ENCODE data around the gene ALDH3A1. TPM values are rescaled to one million over a fixed set of nuclear protein-coding genes. Genes with fewer than 3 reads are reported as not detected.

Gene ALDH3A1
- total and polyA plus RNA-seq, 10 of the 15 experiments (the other 5 are each of a cell fraction or from before 2014, with no cell fraction given) = 0.20 TPM; not detected in 9

GRCh38 chr17:19728084-19728495 lies 20.0 kb downstream of the ALDH3A1 start:
- ChIA-PET CTCF (interaction anchor here (0.5 kb wide), 1 partner anchor 581 kb away, joined by 3 read pairs; no protein-coding TSS in a partner anchor), RAD21 (ENCODE audit: unreplicated experiment) (no interaction called here), SMC1A (ENCODE audit: uncharacterized antibody, unreplicated experiment) (no interaction called here), POLR2A (interaction anchor here (0.6 kb wide), 1 partner anchor 313 kb away, joined by 6 read pairs; no protein-coding TSS in a partner anchor)
- Histone ChIP-seq H3K79me2 (ENCODE audit: control insufficient read depth, insufficient read depth, low read length) (no peaks in the 10 kb centered on the region), H3K36me3 (ENCODE audit: control insufficient read depth in 2 of 2, insufficient read depth in 2 of 2, low read length in 1 of 2) (no peaks in the 10 kb centered on the region), H3K4me1 (ENCODE audit: control insufficient read depth, insufficient read depth, low read length) (no peaks in the 10 kb centered on the region), H4K20me1 (ENCODE audit: control insufficient read depth, insufficient read depth) (no peaks in the 10 kb centered on the region), H3K4me3 (no peak overlapping the region), H3K4me2 (ENCODE audit: control insufficient read depth, insufficient read depth) (no peak overlapping the region), H3K27ac (ENCODE audit: control insufficient read depth, insufficient read depth) (no peak overlapping the region), H3K9ac (ENCODE audit: control insufficient read depth, insufficient read depth, low read length) (no peak overlapping the region), H2AFZ (ENCODE audit: control insufficient read depth, low read depth, low read length) (no peak overlapping the region), H3K9me3 (replicated peaks; ENCODE audit: control insufficient read depth, insufficient read depth, low read length) (no peaks in the 10 kb centered on the region), H3K27me3 (replicated peaks in 1 of 2; ENCODE audit: control insufficient read depth in 2 of 2, insufficient read depth in 2 of 2, low read length in 1 of 2) (peaks cover 0 to 2% of the 10 kb centered on the region in 2 experiments; a peak in 1 of 4 replicates)
- no TSS peak for BruUV-seq (replicated peaks)
- ATAC-seq (no peak), DNase-seq (ENCODE audit: low read depth, low spot score) (no peak), FAIRE-seq (no peak)
- 34% methylated on average over 7 of the region's 7 CpGs for WGBS (ENCODE audit: insufficient coverage, insufficient replicate concordance, low lambda C conversion rate, missing lambda C conversion rate)
- in situ Hi-C loops (cut with MboI) (no loop called here), intact Hi-C loops (cut with micrococcal nuclease; ENCODE audit: unreplicated experiment) (no loop called here)
- TF ChIP-seq PKNOX1 (IDR thresholded peaks at IDR 0.05) = no peak
- TF ChIP-seq USF2 (IDR thresholded peaks at IDR 0.05; ENCODE audit: borderline replicate concordance, low read depth, low read length) = no peak
- no peak for TF ChIP-seq MXI1 (IDR thresholded peaks at IDR 0.05; ENCODE audit: low read depth, low read length)
- TF ChIP-seq SREBF2 (IDR thresholded peaks at IDR 0.05; ENCODE audit: low read length) = no peak
- TF ChIP-seq GATAD2B (conservative IDR thresholded peaks at IDR 0.05; ENCODE audit: low read depth) = no peak
- no peak for TF ChIP-seq IRF5 (IDR thresholded peaks at IDR 0.05; ENCODE audit: borderline replicate concordance)
- TF ChIP-seq ZBTB4 (CRISPR knock-in tag; IDR thresholded peaks at IDR 0.05) = no peak
- TF ChIP-seq DPF2 (IDR thresholded peaks at IDR 0.05) = no peak
- no peak for TF ChIP-seq PAX8 (IDR thresholded peaks at IDR 0.05)
- TF ChIP-seq BHLHE40 (IDR thresholded peaks at IDR 0.05; ENCODE audit: borderline replicate concordance in 1 of 2, low read depth in 2 of 2, low read length in 1 of 2) = no peak
- TF ChIP-seq IRF3 (IDR thresholded peaks at IDR 0.05) = no peak
- TF ChIP-seq BCL3 (IDR thresholded peaks at IDR 0.05; ENCODE audit: borderline replicate concordance, insufficient read depth, low read depth, low read length, poor library complexity, severe bottlenecking) = no peak
- TF ChIP-seq SIN3A (IDR thresholded peaks at IDR 0.05; ENCODE audit: low read depth, low read length) = no peak
- TF ChIP-seq ZNF384 (IDR thresholded peaks at IDR 0.05; ENCODE audit: borderline replicate concordance, low read depth, low read length) = no peak
- TF ChIP-seq ZNF217 (IDR thresholded peaks at IDR 0.05) = no peak
- no peak for TF ChIP-seq BRCA1 (IDR thresholded peaks at IDR 0.05; ENCODE audit: low read depth, low read length)

Data from GM12878 (cell line).